WTC11 (cell line): ENCODE measurements around the gene TTLL9. TPM values are rescaled to one million over a fixed set of nuclear protein-coding genes. Genes with fewer than 3 reads are reported as not detected.

Experiments used
- ATAC-seq: fragments of 200-7000 bp; cut with Tn5 transposase; 2 replicates; pipeline ENCODE4 v1.10.0; 2021; ENCODE audit warnings: mild to moderate bottlenecking, moderate library complexity
- CTCF ChIA-PET: fragments of 300-600 bp; sonication (Branson Sonifier 250); formaldehyde crosslinking; loops from one replicate; lab custom pipeline; 2021; ENCODE audit warnings: antibody characterized with exemption; lab: Charles Lee
- POLR2A ChIA-PET: fragments of 350-600 bp; sonication (Branson Sonifier 250); formaldehyde crosslinking; loops from one replicate; lab custom pipeline; 2021; ENCODE audit warnings: antibody characterized with exemption; lab: Charles Lee
- DNase-seq: peaks from one replicate; pipeline ENCODE4 v3.0.0; 2021; ENCODE audit warnings: low spot score
- H3K27ac Mint-ChIP-seq: 2 replicates; pipeline ENCODE4 v1.8.0; 2021; ENCODE audit warnings: mixed read lengths
- H3K27me3 Mint-ChIP-seq: 2 replicates; pipeline ENCODE4 v1.8.0; 2021; ENCODE audit warnings: low read depth, mild to moderate bottlenecking, moderate library complexity, mixed read lengths
- H3K36me3 Mint-ChIP-seq: 2 replicates; pipeline ENCODE4 v1.8.0; 2021; ENCODE audit warnings: mixed read lengths
- H3K4me1 Mint-ChIP-seq: 2 replicates; pipeline ENCODE4 v1.8.0; 2022; ENCODE audit warnings: mixed read lengths
- H3K4me3 Mint-ChIP-seq: 2 replicates; pipeline ENCODE4 v1.8.0; 2021; ENCODE audit warnings: mild to moderate bottlenecking, moderate library complexity, mixed read lengths
- H3K9me3 Mint-ChIP-seq: 2 replicates; pipeline ENCODE4 v1.8.0; 2021; ENCODE audit warnings: mixed read lengths
- ATF1 ChIP-seq: sonication (generic); formaldehyde crosslinking; IDR thresholded peaks from 2 replicates; pipeline ENCODE4 v1.8.1; 2023; ENCODE audit warnings: mild to moderate bottlenecking, moderate library complexity, missing genetic modification reagents
- FOXP1 ChIP-seq: sonication (generic); formaldehyde crosslinking; IDR thresholded peaks from 2 replicates; pipeline ENCODE4 v1.8.0; 2022; ENCODE audit warnings: missing genetic modification reagents, mild to moderate bottlenecking, moderate library complexity, borderline replicate concordance
- JAZF1 ChIP-seq: fragments of 250-450 bp; sonication (Bioruptor Pico); IDR thresholded peaks from 2 replicates; pipeline ENCODE4 v1.9.0; 2021; ENCODE audit warnings: moderate library complexity, mild to moderate bottlenecking, inconsistent platforms
- NFATC4 ChIP-seq: fragments of 250-450 bp; sonication (Bioruptor Pico); IDR thresholded peaks from 2 replicates; pipeline ENCODE4 v1.9.0; 2021; ENCODE audit warnings: mild to moderate bottlenecking
- NR2C2 ChIP-seq: sonication (generic); formaldehyde crosslinking; IDR thresholded peaks from 2 replicates; pipeline ENCODE4 v1.8.0; 2022; ENCODE audit warnings: mild to moderate bottlenecking, missing genetic modification reagents
- SMAD4 ChIP-seq: sonication (generic); formaldehyde crosslinking; IDR thresholded peaks from 2 replicates; pipeline ENCODE4 v1.8.0; 2022; ENCODE audit warnings: mild to moderate bottlenecking, missing genetic modification reagents
- SP1 ChIP-seq: sonication (generic); formaldehyde crosslinking; conservative IDR thresholded peaks from 2 replicates; pipeline ENCODE4 v1.8.1; 2022; ENCODE audit warnings: missing genetic modification reagents
- TEAD4 ChIP-seq: sonication (generic); formaldehyde crosslinking; IDR thresholded peaks from 2 replicates; pipeline ENCODE4 v1.8.0; 2022; ENCODE audit warnings: mild to moderate bottlenecking, missing genetic modification reagents
- ZBTB21 ChIP-seq: sonication (generic); formaldehyde crosslinking; IDR thresholded peaks from 2 replicates; pipeline ENCODE4 v1.8.1; 2023; ENCODE audit warnings: mild to moderate bottlenecking, missing genetic modification reagents, borderline replicate concordance
- ZNF317 ChIP-seq: sonication (generic); formaldehyde crosslinking; IDR thresholded peaks from 2 replicates; pipeline ENCODE4 v1.8.1; 2023; ENCODE audit warnings: low read depth, mild to moderate bottlenecking, moderate library complexity, missing genetic modification reagents, borderline replicate concordance
- ZNF396 ChIP-seq: fragments of 250-450 bp; sonication (Bioruptor Pico); IDR thresholded peaks from 2 replicates; pipeline ENCODE4 v1.8.0; 2021; ENCODE audit warnings: mild to moderate bottlenecking, moderate library complexity, borderline replicate concordance
- ZNF423 ChIP-seq: fragments of 250-450 bp; sonication (Bioruptor Pico); IDR thresholded peaks from 2 replicates; pipeline ENCODE4 v2.1.2; 2022; ENCODE audit warnings: mild to moderate bottlenecking, moderate library complexity
- total RNA-seq: library from RNA; stranded (reverse); gene quantifications from 3 replicates; pipeline ENCODE4 v1.2.3, GENCODE V29; 2021
- TF ChIP-seq, protein P1 (sequence below): fragments of 250-450 bp; sonication (Bioruptor Pico); IDR thresholded peaks from 2 replicates; pipeline ENCODE4 v2.1.2; 2022; ENCODE audit warnings: mild to moderate bottlenecking, moderate library complexity
- TF ChIP-seq, protein P2 (sequence below): fragments of 250-450 bp; sonication (Bioruptor Pico); IDR thresholded peaks from 2 replicates; pipeline ENCODE4 v1.9.0; 2021; ENCODE audit warnings: mild to moderate bottlenecking
- TF ChIP-seq, protein P3 (sequence below): sonication (generic); formaldehyde crosslinking; IDR thresholded peaks from 2 replicates; pipeline ENCODE4 v1.8.0; 2022; ENCODE audit warnings: mild to moderate bottlenecking, missing genetic modification reagents
- TF ChIP-seq, protein P4 (sequence below): sonication (generic); formaldehyde crosslinking; IDR thresholded peaks from 2 replicates; pipeline ENCODE4 v1.8.0; 2023; ENCODE audit warnings: missing genetic modification reagents, mild to moderate bottlenecking, borderline replicate concordance
- TF ChIP-seq, protein P5 (sequence below): sonication (generic); formaldehyde crosslinking; IDR thresholded peaks from 2 replicates; pipeline ENCODE4 v1.8.0; 2022; ENCODE audit warnings: mild to moderate bottlenecking, missing genetic modification reagents
- TF ChIP-seq, protein P6 (sequence below): sonication (generic); formaldehyde crosslinking; IDR thresholded peaks from 2 replicates; pipeline ENCODE4 v1.8.0; 2023; ENCODE audit warnings: missing genetic modification reagents
- TF ChIP-seq, protein P7 (sequence below): fragments of 250-450 bp; sonication (Bioruptor Pico); conservative IDR thresholded peaks from 2 replicates; pipeline ENCODE4 v1.9.0; 2021; ENCODE audit warnings: mild to moderate bottlenecking
- TF ChIP-seq, protein P8 (sequence below): sonication (generic); formaldehyde crosslinking; conservative IDR thresholded peaks from 2 replicates; pipeline ENCODE4 v1.8.1; 2022; ENCODE audit warnings: mild to moderate bottlenecking, missing genetic modification reagents

TTLL9 gene
- total RNA-seq, 1 experiment from 2014 or later, result not detected

DNA sequence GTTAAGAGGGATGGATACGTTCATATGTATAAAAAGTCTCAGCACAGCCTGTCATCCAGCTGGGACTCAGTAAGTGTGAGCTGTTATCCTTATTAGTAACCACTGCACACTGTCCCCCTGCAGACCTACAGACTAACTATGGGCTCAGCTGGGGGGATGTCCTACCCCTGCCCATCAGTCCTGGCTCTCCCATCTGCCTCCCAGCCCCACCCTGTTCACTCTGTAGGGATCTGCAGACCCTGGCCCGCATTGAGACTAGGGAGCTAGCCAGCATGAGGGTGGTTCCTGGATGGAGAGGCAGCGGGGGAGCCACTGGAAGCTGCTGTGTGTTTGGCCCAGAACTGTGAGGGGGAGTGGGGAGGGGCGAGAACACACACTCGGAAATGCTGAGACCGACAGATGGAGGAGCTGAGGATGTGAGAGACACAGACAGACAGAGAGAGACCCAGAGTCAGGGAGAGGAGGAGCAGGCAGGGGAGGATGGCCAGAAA lies 114.6 kb downstream of the TTLL9 start (continued):
- TF ChIP-seq JAZF1 (CRISPR knock-in tag) (no peak), ATF1 (CRISPR knock-in tag) (no peak), FOXP1 (CRISPR knock-in tag) (no peak), ZNF317 (CRISPR knock-in tag) (no peak)
- TF ChIP-seq, protein P1, sequence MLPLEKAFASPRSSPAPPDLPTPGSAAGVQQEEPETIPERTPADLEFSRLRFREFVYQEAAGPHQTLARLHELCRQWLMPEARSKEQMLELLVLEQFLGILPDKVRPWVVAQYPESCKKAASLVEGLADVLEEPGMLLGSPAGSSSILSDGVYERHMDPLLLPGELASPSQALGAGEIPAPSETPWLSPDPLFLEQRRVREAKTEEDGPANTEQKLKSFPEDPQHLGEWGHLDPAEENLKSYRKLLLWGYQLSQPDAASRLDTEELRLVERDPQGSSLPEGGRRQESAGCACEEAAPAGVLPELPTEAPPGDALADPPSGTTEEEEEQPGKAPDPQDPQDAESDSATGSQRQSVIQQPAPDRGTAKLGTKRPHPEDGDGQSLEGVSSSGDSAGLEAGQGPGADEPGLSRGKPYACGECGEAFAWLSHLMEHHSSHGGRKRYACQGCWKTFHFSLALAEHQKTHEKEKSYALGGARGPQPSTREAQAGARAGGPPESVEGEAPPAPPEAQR (CRISPR knock-in tag), result no peak
- TF ChIP-seq, protein P2, sequence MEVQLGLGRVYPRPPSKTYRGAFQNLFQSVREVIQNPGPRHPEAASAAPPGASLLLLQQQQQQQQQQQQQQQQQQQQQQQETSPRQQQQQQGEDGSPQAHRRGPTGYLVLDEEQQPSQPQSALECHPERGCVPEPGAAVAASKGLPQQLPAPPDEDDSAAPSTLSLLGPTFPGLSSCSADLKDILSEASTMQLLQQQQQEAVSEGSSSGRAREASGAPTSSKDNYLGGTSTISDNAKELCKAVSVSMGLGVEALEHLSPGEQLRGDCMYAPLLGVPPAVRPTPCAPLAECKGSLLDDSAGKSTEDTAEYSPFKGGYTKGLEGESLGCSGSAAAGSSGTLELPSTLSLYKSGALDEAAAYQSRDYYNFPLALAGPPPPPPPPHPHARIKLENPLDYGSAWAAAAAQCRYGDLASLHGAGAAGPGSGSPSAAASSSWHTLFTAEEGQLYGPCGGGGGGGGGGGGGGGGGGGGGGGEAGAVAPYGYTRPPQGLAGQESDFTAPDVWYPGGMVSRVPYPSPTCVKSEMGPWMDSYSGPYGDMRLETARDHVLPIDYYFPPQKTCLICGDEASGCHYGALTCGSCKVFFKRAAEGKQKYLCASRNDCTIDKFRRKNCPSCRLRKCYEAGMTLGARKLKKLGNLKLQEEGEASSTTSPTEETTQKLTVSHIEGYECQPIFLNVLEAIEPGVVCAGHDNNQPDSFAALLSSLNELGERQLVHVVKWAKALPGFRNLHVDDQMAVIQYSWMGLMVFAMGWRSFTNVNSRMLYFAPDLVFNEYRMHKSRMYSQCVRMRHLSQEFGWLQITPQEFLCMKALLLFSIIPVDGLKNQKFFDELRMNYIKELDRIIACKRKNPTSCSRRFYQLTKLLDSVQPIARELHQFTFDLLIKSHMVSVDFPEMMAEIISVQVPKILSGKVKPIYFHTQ (CRISPR knock-in tag), result no peak

DNA sequence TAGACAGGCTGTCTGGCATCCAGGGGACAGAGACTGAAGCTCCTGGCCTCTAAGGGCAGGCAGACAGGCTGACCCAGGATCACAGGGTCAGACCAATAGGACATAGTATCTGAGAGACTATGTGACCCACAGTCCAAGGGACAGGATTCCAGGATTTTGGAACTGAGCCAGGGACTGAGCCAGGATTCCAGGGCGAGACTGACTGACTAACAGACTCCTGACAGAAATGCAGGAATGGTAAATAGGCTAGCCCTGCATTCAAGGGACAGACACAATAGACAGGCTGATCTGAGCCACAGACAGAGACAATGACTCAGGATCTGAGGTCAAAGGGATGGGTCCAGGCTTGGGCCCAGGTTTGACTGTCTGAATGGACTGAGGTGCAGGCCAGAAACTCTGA lies 117.3 kb downstream of the TTLL9 start:
- ATAC-seq (0 out of 2 replicates have a peak, but pooled peaks have one; percentile 22), DNase-seq (no peak)
- POLR2A ChIA-PET, result no interaction called here

DNA sequence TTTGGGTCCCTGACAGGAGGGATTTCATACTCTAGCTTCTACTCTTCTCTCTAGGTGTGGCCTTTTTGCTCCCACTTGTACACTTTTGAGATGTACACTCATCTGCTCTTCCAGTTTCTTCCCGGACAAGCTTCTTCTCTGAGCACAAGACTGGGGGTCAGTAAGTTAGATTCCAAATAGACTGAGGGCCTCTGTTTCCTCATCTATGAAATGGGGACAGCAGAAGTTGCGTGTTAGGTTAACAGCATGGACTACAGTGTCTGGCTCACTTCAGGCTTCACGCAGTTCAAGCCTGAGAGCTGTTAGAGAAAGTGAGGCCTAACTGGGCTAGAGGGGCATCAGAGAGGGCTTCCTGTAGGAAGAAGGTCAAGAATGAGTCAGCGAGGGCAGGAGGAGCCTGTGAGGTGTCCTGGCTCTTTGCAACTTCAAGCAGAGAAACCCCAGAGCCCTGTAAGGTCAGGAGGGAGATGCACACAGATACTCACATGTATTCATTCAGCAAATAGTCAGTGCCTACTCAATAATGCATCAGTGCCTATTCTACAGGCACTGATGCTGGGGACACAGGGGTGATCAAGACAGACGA lies 118.1 kb downstream of the TTLL9 start:
- Mint-ChIP-seq H3K36me3 (no peaks in the 10 kb centered on the region), H3K9me3 (no peaks in the 10 kb centered on the region), H3K4me1 (peaks cover 4% of the 10 kb centered on the region), H3K27ac (no peak overlapping the region; the same call in 1 of the 2 replicates), H3K4me3 (no peak overlapping the region), H3K27me3 (peaks cover 18% of the 10 kb centered on the region)
- CTCF ChIA-PET, result no interaction called here
- ATAC-seq (no peak), DNase-seq (no peak)
- POLR2A ChIA-PET, result no interaction called here
- TF ChIP-seq NR2C2 (CRISPR knock-in tag) (no peak), ZNF423 (CRISPR knock-in tag) (no peak), ATF1 (CRISPR knock-in tag) (no peak), ZNF396 (CRISPR knock-in tag) (no peak), NFATC4 (no peak), SMAD4 (CRISPR knock-in tag) (no peak), SP1 (CRISPR knock-in tag) (no peak)
- TF ChIP-seq, protein P3, sequence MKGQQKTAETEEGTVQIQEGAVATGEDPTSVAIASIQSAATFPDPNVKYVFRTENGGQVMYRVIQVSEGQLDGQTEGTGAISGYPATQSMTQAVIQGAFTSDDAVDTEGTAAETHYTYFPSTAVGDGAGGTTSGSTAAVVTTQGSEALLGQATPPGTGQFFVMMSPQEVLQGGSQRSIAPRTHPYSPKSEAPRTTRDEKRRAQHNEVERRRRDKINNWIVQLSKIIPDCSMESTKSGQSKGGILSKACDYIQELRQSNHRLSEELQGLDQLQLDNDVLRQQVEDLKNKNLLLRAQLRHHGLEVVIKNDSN (CRISPR knock-in tag), result no peak
- TF ChIP-seq, protein P4, sequence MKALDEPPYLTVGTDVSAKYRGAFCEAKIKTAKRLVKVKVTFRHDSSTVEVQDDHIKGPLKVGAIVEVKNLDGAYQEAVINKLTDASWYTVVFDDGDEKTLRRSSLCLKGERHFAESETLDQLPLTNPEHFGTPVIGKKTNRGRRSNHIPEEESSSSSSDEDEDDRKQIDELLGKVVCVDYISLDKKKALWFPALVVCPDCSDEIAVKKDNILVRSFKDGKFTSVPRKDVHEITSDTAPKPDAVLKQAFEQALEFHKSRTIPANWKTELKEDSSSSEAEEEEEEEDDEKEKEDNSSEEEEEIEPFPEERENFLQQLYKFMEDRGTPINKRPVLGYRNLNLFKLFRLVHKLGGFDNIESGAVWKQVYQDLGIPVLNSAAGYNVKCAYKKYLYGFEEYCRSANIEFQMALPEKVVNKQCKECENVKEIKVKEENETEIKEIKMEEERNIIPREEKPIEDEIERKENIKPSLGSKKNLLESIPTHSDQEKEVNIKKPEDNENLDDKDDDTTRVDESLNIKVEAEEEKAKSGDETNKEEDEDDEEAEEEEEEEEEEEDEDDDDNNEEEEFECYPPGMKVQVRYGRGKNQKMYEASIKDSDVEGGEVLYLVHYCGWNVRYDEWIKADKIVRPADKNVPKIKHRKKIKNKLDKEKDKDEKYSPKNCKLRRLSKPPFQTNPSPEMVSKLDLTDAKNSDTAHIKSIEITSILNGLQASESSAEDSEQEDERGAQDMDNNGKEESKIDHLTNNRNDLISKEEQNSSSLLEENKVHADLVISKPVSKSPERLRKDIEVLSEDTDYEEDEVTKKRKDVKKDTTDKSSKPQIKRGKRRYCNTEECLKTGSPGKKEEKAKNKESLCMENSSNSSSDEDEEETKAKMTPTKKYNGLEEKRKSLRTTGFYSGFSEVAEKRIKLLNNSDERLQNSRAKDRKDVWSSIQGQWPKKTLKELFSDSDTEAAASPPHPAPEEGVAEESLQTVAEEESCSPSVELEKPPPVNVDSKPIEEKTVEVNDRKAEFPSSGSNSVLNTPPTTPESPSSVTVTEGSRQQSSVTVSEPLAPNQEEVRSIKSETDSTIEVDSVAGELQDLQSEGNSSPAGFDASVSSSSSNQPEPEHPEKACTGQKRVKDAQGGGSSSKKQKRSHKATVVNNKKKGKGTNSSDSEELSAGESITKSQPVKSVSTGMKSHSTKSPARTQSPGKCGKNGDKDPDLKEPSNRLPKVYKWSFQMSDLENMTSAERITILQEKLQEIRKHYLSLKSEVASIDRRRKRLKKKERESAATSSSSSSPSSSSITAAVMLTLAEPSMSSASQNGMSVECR, result no peak
- TF ChIP-seq, protein P5, sequence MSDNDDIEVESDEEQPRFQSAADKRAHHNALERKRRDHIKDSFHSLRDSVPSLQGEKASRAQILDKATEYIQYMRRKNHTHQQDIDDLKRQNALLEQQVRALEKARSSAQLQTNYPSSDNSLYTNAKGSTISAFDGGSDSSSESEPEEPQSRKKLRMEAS (CRISPR knock-in tag), result no peak

More for the DNA sequence above, 117.3 kb downstream of the TTLL9 start:
- Mint-ChIP-seq H3K4me3 (no peak overlapping the region), H3K4me1 (no peaks in the 10 kb centered on the region), H3K27ac (no peak overlapping the region), H3K36me3 (no peaks in the 10 kb centered on the region), H3K27me3 (peaks cover 11% of the 10 kb centered on the region), H3K9me3 (no peaks in the 10 kb centered on the region)
- TF ChIP-seq, protein P6, sequence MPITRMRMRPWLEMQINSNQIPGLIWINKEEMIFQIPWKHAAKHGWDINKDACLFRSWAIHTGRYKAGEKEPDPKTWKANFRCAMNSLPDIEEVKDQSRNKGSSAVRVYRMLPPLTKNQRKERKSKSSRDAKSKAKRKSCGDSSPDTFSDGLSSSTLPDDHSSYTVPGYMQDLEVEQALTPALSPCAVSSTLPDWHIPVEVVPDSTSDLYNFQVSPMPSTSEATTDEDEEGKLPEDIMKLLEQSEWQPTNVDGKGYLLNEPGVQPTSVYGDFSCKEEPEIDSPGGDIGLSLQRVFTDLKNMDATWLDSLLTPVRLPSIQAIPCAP (CRISPR knock-in tag), result no peak
- TF ChIP-seq, protein P7, sequence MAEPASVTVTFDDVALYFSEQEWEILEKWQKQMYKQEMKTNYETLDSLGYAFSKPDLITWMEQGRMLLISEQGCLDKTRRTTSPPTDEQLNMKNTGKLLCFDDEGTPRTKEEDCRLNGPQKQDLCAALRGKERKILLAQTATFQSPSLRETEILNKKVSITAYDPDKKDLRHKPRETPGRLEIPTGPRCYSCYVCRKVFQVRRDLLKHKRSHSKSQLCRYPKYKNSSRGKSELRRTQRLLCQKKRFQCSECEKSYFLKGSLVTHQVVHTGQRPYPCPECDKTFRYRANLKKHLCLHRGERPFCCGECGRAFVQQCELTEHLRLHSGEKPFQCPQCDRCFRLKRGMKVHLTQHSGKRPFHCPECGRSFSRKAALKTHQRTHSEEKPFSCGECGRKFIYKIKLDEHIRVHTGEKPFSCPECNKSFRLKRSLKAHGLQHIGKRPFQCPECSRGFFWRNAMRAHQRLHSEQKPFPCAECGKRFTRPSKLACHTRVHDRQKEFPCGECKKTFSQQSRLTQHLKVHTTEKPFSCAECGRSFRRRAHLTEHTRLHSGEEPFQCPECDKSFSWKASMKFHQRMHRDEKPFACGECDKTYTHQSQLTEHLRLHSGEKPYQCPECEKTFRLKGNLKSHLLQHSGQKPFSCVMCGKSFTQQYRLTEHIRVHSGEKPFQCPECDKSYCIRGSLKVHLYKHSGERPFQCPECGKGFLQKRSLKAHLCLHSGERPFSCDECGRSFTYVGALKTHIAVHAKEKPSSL, result no peak
- TF ChIP-seq TEAD4 (CRISPR knock-in tag), result no peak
- TF ChIP-seq, protein P8, sequence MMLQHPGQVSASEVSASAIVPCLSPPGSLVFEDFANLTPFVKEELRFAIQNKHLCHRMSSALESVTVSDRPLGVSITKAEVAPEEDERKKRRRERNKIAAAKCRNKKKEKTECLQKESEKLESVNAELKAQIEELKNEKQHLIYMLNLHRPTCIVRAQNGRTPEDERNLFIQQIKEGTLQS (CRISPR knock-in tag), result no peak
- TF ChIP-seq ZBTB21 (CRISPR knock-in tag), result no peak
- CTCF ChIA-PET, result no interaction called here
